Measurements from ENCODE around the gene SLAMF8. TPM values are rescaled to one million over a fixed set of nuclear protein-coding genes. Genes with fewer than 3 reads are reported as not detected.

The SLAMF8 gene
- total RNA-seq, 1 experiment from 2014 or later = not detected

DNA sequence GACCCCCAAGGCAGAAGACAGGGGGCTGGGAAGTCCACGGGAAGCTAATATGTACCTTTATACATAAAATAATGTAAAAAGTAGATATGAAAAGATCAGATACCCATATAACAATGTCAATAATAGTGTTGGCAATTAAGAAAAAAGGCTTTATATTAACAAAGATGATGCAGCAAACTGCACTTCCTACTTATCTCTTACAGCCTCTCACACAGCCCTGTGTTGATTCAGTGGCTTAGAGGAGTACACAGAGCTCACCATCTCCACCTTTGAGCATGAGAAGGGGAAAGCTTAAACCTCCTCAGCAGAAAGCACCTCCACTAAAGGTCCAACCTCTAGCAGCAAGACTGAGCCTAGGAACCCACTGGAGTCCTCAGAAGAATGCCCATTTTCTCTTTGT is 42.9 kb downstream of the SLAMF8 start:
- Histone ChIP-seq H3K36me3 (ENCODE audit: control insufficient read depth, insufficient read depth, low read length) (no peaks in the 10 kb centered on the region), H3K4me1 (ENCODE audit: control insufficient read depth, insufficient read depth, low read length) (no peaks in the 10 kb centered on the region), H3K27me3 (ENCODE audit: control insufficient read depth, insufficient read depth, low read length) (no peaks in the 10 kb centered on the region), H3K9me3 (ENCODE audit: control insufficient read depth, insufficient read depth, low read depth, low read length) (no peaks in the 10 kb centered on the region), H3K27ac (ENCODE audit: low read length) (no peak overlapping the region), H3K4me3 (ENCODE audit: low read depth in 2 of 2, low read length in 2 of 2) (no peak overlapping the region)
- ATAC-seq (no peak), DNase-seq (ENCODE audit: low read depth, low spot score) (no peak)
- no TSS peak for BruUV-seq (replicated peaks)
- TF ChIP-seq POLR2AphosphoS5 (IDR thresholded peaks at IDR 0.05; ENCODE audit: low read depth, low read length) = no peak
- no peak for TF ChIP-seq REST (IDR thresholded peaks at IDR 0.05; ENCODE audit: insufficient read depth in 1 of 2, low read depth in 2 of 2, low read length in 1 of 2)
- no peak for TF ChIP-seq SIN3A (IDR thresholded peaks at IDR 0.05; ENCODE audit: borderline replicate concordance, insufficient read depth, low read depth, low read length)
- TF ChIP-seq TCF7L2 (IDR thresholded peaks at IDR 0.05; ENCODE audit: low read depth, low read length) = no peak
- no peak for TF ChIP-seq CTCF (IDR thresholded peaks at IDR 0.05)
- in situ Hi-C loops (cut with HindIII; ENCODE audit: low pct_unique_long_range_greater_than_20kb, low sequenced_read_pairs) (no loop called here), intact Hi-C loops (cut with micrococcal nuclease; ENCODE audit: unreplicated experiment) (no loop called here)
- CTCF ChIA-PET = no interaction called here
- POLR2A ChIA-PET = no interaction called here

DNA sequence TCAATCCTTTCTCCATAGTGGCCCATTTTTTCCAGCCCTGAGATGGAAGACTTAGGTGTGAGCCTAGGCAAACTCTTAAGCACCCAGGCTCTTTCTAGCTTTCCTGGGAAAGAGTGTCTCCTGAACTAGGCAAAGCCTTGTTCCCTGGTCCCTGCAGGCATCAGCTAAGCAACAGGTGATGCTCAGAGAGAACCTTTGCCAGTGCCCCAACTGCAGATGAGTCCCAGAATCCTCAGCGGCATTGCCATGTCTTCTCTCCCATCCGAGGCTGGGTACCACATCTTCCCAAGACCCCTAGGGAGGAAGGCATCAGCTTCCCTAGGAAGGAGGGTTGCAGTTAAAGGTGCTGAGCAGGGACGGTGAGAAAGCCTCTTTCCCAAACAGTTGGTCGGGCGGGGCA is 44.0 kb downstream of the SLAMF8 start:
- DNase-seq (ENCODE audit: low read depth, low spot score) = no peak
- H3K9me3 ChIP-seq (ENCODE audit: control insufficient read depth, insufficient read depth, low read depth, low read length) = no peaks in the 10 kb centered on the region
- in situ Hi-C loops (cut with HindIII; ENCODE audit: low pct_unique_long_range_greater_than_20kb, low sequenced_read_pairs) (no loop called here), intact Hi-C loops (cut with micrococcal nuclease; ENCODE audit: unreplicated experiment) (no loop called here)
- no peak overlapping the region for H3K4me3 ChIP-seq (ENCODE audit: low read depth in 2 of 2, low read length in 2 of 2)
- no peaks in the 10 kb centered on the region for H3K27me3 ChIP-seq (ENCODE audit: control insufficient read depth, insufficient read depth, low read length)
- BruUV-seq (replicated peaks) = no TSS peak
- ATAC-seq = no peak
- POLR2A ChIA-PET = interaction anchor here (0.5 kb wide), 1 partner anchor 186 kb away, joined by 4 read pairs; no protein-coding TSS in a partner anchor
- no peak for TF ChIP-seq SIN3A (IDR thresholded peaks at IDR 0.05; ENCODE audit: borderline replicate concordance, insufficient read depth, low read depth, low read length)
- TF ChIP-seq TCF7L2 (IDR thresholded peaks at IDR 0.05; ENCODE audit: low read depth, low read length) = no peak
- TF ChIP-seq CTCF (IDR thresholded peaks at IDR 0.05) = no peak
- TF ChIP-seq POLR2AphosphoS5 (IDR thresholded peaks at IDR 0.05; ENCODE audit: low read depth, low read length) = no peak
- no peak for TF ChIP-seq REST (IDR thresholded peaks at IDR 0.05; ENCODE audit: insufficient read depth in 1 of 2, low read depth in 2 of 2, low read length in 1 of 2)
- no peaks in the 10 kb centered on the region for H3K4me1 ChIP-seq (ENCODE audit: control insufficient read depth, insufficient read depth, low read length)
- CTCF ChIA-PET = no interaction called here
- no peak overlapping the region for H3K27ac ChIP-seq (ENCODE audit: low read length)
- no peaks in the 10 kb centered on the region for H3K36me3 ChIP-seq (ENCODE audit: control insufficient read depth, insufficient read depth, low read length)

Measured in Panc1 (cell line).